ENCODE data around the gene TECPR1.

- TF ChIP-seq MAX (IDR thresholded peaks at IDR 0.05), result no peak
- TF ChIP-seq USF1 (IDR thresholded peaks at IDR 0.05), result no peak
- TF ChIP-seq CREB1 (IDR thresholded peaks at IDR 0.05; ENCODE audit: low read depth), result no peak
- TF ChIP-seq EP300 (IDR thresholded peaks at IDR 0.05; ENCODE audit: borderline replicate concordance), result no peak
- TF ChIP-seq EGR1 (IDR thresholded peaks at IDR 0.05), result no peak
- TF ChIP-seq RAD21 (IDR thresholded peaks at IDR 0.05; ENCODE audit: low read depth), result no peak
Measured at GRCh38 chr7:98286093-98286539, 34.1 kb upstream of the TECPR1 start.

Measured in Ishikawa (cell line).